Liver (tissue), 9 donors: ENCODE data around the gene WDR76. TPM values are rescaled to one million over a fixed set of nuclear protein-coding genes. Genes with fewer than 3 reads are reported as not detected.
A peak's percentile ranks its signal among the peaks of the same experiment; 100 is the strongest.

Experiments used
- DNase-seq: peaks from one replicate; pipeline ENCODE4 v3.0.0-alpha.2; 2017; ENCODE audit warnings: low spot score
- H3K27ac ChIP-seq, 2 donors: one replicate each; pipeline ENCODE4 v1.7.0; 2013; ENCODE audit warnings: inconsistent platforms in 2 of 2, low read length in 2 of 2, control low read depth in 1 of 2, low read depth in 1 of 2, mild to moderate bottlenecking in 1 of 2
- H3K27me3 ChIP-seq, 4 donors: one replicate each; pipeline versions ENCODE4 v1.6.1 to v1.7.0; 2013; ENCODE audit warnings: low read length in 3 of 4, inconsistent platforms in 1 of 4, mild to moderate bottlenecking in 1 of 4, moderate library complexity in 1 of 4; ENCODE audit not compliant: control insufficient read depth in 4 of 4, insufficient read depth in 4 of 4
- H3K36me3 ChIP-seq, 4 donors: one replicate each; pipeline versions ENCODE4 v1.6.1 to v1.7.0; 2013; ENCODE audit warnings: low read length in 3 of 4, mild to moderate bottlenecking in 3 of 4, low read depth in 1 of 4, moderate library complexity in 1 of 4; ENCODE audit not compliant: control insufficient read depth in 4 of 4, insufficient read depth in 3 of 4
- H3K4me1 ChIP-seq, 4 donors: one replicate each; pipeline versions ENCODE4 v1.6.1 to v1.7.0; 2013; ENCODE audit warnings: low read length in 3 of 4, mild to moderate bottlenecking in 3 of 4, moderate library complexity in 1 of 4; ENCODE audit not compliant: control insufficient read depth in 4 of 4, insufficient read depth in 4 of 4
- H3K4me3 ChIP-seq, 3 donors: one replicate each; pipeline versions ENCODE4 v1.6.1 to v1.7.0; 2013; ENCODE audit warnings: low read length in 3 of 3, control low read depth in 1 of 3, low read depth in 1 of 3, mild to moderate bottlenecking in 1 of 3
- H3K9ac ChIP-seq, 2 donors: one replicate each; pipeline ENCODE4 v1.7.0; 2013; ENCODE audit warnings: low read length in 2 of 2, mild to moderate bottlenecking in 2 of 2, moderate library complexity in 2 of 2, control low read depth in 1 of 2, low read depth in 1 of 2
- H3K9me3 ChIP-seq, 4 donors: one replicate each; pipeline versions ENCODE4 v1.6.1 to v1.7.0; 2013; ENCODE audit warnings: low read length in 3 of 4; ENCODE audit not compliant: control insufficient read depth in 4 of 4
- CTCF ChIP-seq: fragments of 150-350 bp; IDR thresholded peaks from 2 replicates; pipeline ENCODE4 v1.5.1; 2017; ENCODE audit warnings: improper control_type of control experiment, low read depth, low read length; ENCODE audit not compliant: missing input control
- GABPA ChIP-seq, 2 donors: IDR thresholded peaks in 1 of 2; conservative IDR thresholded peaks in 1 of 2; 2 replicates each; pipeline ENCODE4 v1.6.1; 2016; ENCODE audit warnings: antibody characterized with exemption in 2 of 2, mild to moderate bottlenecking in 1 of 2, moderate library complexity in 1 of 2
- HNF4G ChIP-seq: IDR thresholded peaks from 2 replicates; pipeline ENCODE4 v1.6.1; 2016; ENCODE audit warnings: antibody characterized with exemption
- JUND ChIP-seq, 2 donors: IDR thresholded peaks; 2 replicates each; pipeline ENCODE4 v1.6.1; 2016; ENCODE audit warnings: antibody characterized with exemption in 2 of 2
- RAD21 ChIP-seq, 2 donors: IDR thresholded peaks; 2 replicates each; pipeline ENCODE4 v1.6.1; 2016; ENCODE audit warnings: antibody characterized with exemption in 2 of 2, mild to moderate bottlenecking in 2 of 2
- RXRA ChIP-seq, 2 donors: IDR thresholded peaks; 2 replicates each; pipeline ENCODE4 v1.6.1; 2017 to 2018; ENCODE audit warnings: antibody characterized with exemption in 2 of 2, mild to moderate bottlenecking in 1 of 2
- TAF1 ChIP-seq: conservative IDR thresholded peaks from 2 replicates; pipeline ENCODE4 v1.6.1; 2016; ENCODE audit warnings: antibody characterized with exemption, mild to moderate bottlenecking
- YY1 ChIP-seq: IDR thresholded peaks from 2 replicates; pipeline ENCODE4 v1.6.1; 2016; ENCODE audit warnings: antibody characterized with exemption, mild to moderate bottlenecking
- WGBS: extraction: QIAGEN DNeasy Blood & Tissue Kit; methylation state at CpG from one replicate; pipeline ENCODE4 v1.1.7; 2013; 5-methylcytosine and 5-hydroxymethylcytosine counted together
- polyA plus RNA-seq, 2 donors: library from polyadenylated mRNA; stranded (reverse) in 1 of 2; unstranded in 1 of 2; fragments of 200-250 nt in 1 of 2; fragments of >200 nt in 1 of 2; fragmentation: Nextera tagmentation in 1 of 2; extraction: Ambion mirVana in 1 of 2; gene quantifications; one replicate each; pipeline versions ENCODE4 v1.2.1 to v1.2.3, GENCODE V29; 2013 to 2015
- total RNA-seq, 2 donors: library from RNA; depleted of rRNA; stranded (reverse); fragments of >200 nt; gene quantifications; one replicate each; pipeline ENCODE4 v1.2.3, GENCODE V29; 2014
- TF ChIP-seq, protein P1 (sequence below): IDR thresholded peaks from 2 replicates; pipeline ENCODE4 v1.6.1; 2016; ENCODE audit warnings: antibody characterized with exemption
- TF ChIP-seq, protein P2 (sequence below): IDR thresholded peaks from 2 replicates; pipeline ENCODE4 v1.6.1; 2016; ENCODE audit warnings: antibody characterized with exemption, mild to moderate bottlenecking
- TF ChIP-seq, protein P3 (sequence below): IDR thresholded peaks from 2 replicates; pipeline ENCODE4 v1.6.1; 2016; ENCODE audit warnings: antibody characterized with exemption
- donor health status: healthy.
- donor health status: healthy.
- donor health status: healthy.
- donor health status: healthy.
- donor health status: healthy.

WDR76 gene
- total and polyA plus RNA-seq, 4 donors = 0.44 to 17.4 (median 0.81) TPM

DNA sequence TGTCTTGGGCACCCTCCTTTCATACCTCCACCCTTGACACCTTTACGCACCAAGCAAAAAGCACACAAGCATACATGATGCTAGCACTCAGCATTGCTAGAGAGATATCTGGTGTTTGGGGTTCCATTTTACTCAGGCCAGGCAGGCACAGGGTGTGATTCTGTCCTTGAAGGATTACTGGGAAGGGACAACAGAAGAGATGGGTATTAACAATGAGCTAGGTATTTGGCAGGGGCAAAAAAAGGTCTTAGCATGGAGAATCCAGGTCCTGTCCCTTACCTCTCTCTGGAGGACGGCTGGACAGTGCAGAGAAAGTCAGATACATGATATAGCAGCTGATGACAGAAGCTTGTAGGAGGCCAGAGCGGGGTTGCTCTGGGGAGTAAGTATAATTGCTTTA, 30.2 kb upstream of the WDR76 start:
- 98% methylated on average over 3 of the region's 3 CpGs for WGBS
- no peak overlapping the region for H3K9ac ChIP-seq
- H3K4me3 ChIP-seq = no peak overlapping the region
- H3K4me1 ChIP-seq = peaks cover 3 to 24% (median 17%) of the 10 kb centered on the region in 4 donors
- H3K36me3 ChIP-seq = peaks cover 0 to 24% (median 19%) of the 10 kb centered on the region in 4 donors
- no peaks in the 10 kb centered on the region for H3K27me3 ChIP-seq
- no peaks in the 10 kb centered on the region for H3K9me3 ChIP-seq
- H3K27ac ChIP-seq = no peak overlapping the region
- TF ChIP-seq JUND (IDR thresholded peaks at IDR 0.05) (no peak), YY1 (no peak), TAF1 (no peak), RAD21 (IDR thresholded peaks at IDR 0.05) (no peak), CTCF (no peak), GABPA (IDR thresholded peaks at IDR 0.05 in 1 of 2, conservative IDR thresholded peaks at IDR 0.05 in 1 of 2) (no peak)
- TF ChIP-seq, protein P1, sequence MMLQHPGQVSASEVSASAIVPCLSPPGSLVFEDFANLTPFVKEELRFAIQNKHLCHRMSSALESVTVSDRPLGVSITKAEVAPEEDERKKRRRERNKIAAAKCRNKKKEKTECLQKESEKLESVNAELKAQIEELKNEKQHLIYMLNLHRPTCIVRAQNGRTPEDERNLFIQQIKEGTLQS = no peak
- TF ChIP-seq, protein P2, sequence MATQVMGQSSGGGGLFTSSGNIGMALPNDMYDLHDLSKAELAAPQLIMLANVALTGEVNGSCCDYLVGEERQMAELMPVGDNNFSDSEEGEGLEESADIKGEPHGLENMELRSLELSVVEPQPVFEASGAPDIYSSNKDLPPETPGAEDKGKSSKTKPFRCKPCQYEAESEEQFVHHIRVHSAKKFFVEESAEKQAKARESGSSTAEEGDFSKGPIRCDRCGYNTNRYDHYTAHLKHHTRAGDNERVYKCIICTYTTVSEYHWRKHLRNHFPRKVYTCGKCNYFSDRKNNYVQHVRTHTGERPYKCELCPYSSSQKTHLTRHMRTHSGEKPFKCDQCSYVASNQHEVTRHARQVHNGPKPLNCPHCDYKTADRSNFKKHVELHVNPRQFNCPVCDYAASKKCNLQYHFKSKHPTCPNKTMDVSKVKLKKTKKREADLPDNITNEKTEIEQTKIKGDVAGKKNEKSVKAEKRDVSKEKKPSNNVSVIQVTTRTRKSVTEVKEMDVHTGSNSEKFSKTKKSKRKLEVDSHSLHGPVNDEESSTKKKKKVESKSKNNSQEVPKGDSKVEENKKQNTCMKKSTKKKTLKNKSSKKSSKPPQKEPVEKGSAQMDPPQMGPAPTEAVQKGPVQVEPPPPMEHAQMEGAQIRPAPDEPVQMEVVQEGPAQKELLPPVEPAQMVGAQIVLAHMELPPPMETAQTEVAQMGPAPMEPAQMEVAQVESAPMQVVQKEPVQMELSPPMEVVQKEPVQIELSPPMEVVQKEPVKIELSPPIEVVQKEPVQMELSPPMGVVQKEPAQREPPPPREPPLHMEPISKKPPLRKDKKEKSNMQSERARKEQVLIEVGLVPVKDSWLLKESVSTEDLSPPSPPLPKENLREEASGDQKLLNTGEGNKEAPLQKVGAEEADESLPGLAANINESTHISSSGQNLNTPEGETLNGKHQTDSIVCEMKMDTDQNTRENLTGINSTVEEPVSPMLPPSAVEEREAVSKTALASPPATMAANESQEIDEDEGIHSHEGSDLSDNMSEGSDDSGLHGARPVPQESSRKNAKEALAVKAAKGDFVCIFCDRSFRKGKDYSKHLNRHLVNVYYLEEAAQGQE = no peak
- no peak for DNase-seq

GRCh38 chr15:43799209-43799944, 27.4 kb upstream of the WDR76 start:
- no peaks in the 10 kb centered on the region for H3K9me3 ChIP-seq
- WGBS = 90% methylated on average over 16 of the region's 16 CpGs
- H3K4me1 ChIP-seq = peaks cover 3 to 12% (median 7%) of the 10 kb centered on the region in 4 donors
- H3K4me3 ChIP-seq = no peak overlapping the region
- TF ChIP-seq CTCF (no peak), HNF4G (no peak), RXRA (IDR thresholded peaks at IDR 0.05) (no peak), YY1 (no peak), TAF1 (no peak)
- TF ChIP-seq, protein P1 = no peak
- TF ChIP-seq, protein P3, sequence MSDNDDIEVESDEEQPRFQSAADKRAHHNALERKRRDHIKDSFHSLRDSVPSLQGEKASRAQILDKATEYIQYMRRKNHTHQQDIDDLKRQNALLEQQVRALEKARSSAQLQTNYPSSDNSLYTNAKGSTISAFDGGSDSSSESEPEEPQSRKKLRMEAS = no peak
- TF ChIP-seq, protein P2 = no peak
- DNase-seq = no peak
- H3K36me3 ChIP-seq = peaks cover 3 to 27% (median 16%) of the 10 kb centered on the region in 4 donors
- peak overlapping the region; percentile 95 to 98 for H3K27ac ChIP-seq
- no peak overlapping the region for H3K9ac ChIP-seq
- H3K27me3 ChIP-seq = no peaks in the 10 kb centered on the region
